ENCODE results near the gene SMYD3.

- no peak for TF ChIP-seq PHF8 (IDR thresholded peaks at IDR 0.05; ENCODE audit: borderline replicate concordance, low read depth)
- no peak for TF ChIP-seq CTCF (IDR thresholded peaks at IDR 0.05)
- no peak for TF ChIP-seq CBX8 (IDR thresholded peaks at IDR 0.05)
- TF ChIP-seq CHD2 (IDR thresholded peaks at IDR 0.05; ENCODE audit: low read length, partially characterized antibody): no peak
- no peak for TF ChIP-seq JUNB (IDR thresholded peaks at IDR 0.05)
- TF ChIP-seq RCOR1 (IDR thresholded peaks at IDR 0.05; ENCODE audit: low read depth, low read length): no peak
Measured at GRCh38 chr1:245929224-245929623, 577.9 kb downstream of the SMYD3 start.
